ENCODE measurements around the gene ZSCAN5B. TPM values are rescaled to one million over a fixed set of nuclear protein-coding genes. Genes with fewer than 3 reads are reported as not detected.

Gene ZSCAN5B
- total RNA-seq, 1 donor from 2014 or later: not detected

DNA sequence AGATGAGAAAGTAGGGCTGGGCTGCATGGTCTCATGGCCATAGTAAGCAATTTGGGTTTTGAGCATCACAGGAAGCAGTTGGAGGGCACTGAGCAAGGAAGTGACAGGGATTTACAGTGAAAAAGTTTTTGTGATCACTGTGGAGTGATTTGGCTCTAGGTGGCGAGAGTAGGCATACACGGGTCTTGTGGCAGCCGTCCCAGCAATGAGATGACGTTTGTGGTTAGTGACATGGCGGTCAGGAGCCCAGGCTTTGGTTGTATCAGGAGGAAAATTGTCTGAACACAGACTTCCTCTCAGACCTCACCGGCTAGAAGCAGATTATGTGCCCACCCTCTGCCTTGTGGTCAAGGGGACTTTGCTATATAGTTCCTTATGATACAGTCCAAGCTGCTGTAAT, 53.2 kb downstream of the ZSCAN5B start:
- H3K27me3 Mint-ChIP-seq (ENCODE audit: unreplicated experiment): no peaks in the 10 kb centered on the region
- H3K4me1 Mint-ChIP-seq (ENCODE audit: unreplicated experiment): peaks cover 23% of the 10 kb centered on the region
- no peaks in the 10 kb centered on the region for H3K9me3 Mint-ChIP-seq (ENCODE audit: unreplicated experiment)
- H3K27ac Mint-ChIP-seq (ENCODE audit: unreplicated experiment): no peak overlapping the region
- TF ChIP-seq, protein P1, sequence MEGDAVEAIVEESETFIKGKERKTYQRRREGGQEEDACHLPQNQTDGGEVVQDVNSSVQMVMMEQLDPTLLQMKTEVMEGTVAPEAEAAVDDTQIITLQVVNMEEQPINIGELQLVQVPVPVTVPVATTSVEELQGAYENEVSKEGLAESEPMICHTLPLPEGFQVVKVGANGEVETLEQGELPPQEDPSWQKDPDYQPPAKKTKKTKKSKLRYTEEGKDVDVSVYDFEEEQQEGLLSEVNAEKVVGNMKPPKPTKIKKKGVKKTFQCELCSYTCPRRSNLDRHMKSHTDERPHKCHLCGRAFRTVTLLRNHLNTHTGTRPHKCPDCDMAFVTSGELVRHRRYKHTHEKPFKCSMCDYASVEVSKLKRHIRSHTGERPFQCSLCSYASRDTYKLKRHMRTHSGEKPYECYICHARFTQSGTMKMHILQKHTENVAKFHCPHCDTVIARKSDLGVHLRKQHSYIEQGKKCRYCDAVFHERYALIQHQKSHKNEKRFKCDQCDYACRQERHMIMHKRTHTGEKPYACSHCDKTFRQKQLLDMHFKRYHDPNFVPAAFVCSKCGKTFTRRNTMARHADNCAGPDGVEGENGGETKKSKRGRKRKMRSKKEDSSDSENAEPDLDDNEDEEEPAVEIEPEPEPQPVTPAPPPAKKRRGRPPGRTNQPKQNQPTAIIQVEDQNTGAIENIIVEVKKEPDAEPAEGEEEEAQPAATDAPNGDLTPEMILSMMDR (IDR thresholded peaks at IDR 0.05): no peak
- no peak overlapping the region for H3K4me3 Mint-ChIP-seq (ENCODE audit: unreplicated experiment)
- peaks cover 5% of the 10 kb centered on the region for H3K36me3 Mint-ChIP-seq (ENCODE audit: unreplicated experiment)
- no peak for DNase-seq (ENCODE audit: extremely low spot score, unreplicated experiment)

DNA sequence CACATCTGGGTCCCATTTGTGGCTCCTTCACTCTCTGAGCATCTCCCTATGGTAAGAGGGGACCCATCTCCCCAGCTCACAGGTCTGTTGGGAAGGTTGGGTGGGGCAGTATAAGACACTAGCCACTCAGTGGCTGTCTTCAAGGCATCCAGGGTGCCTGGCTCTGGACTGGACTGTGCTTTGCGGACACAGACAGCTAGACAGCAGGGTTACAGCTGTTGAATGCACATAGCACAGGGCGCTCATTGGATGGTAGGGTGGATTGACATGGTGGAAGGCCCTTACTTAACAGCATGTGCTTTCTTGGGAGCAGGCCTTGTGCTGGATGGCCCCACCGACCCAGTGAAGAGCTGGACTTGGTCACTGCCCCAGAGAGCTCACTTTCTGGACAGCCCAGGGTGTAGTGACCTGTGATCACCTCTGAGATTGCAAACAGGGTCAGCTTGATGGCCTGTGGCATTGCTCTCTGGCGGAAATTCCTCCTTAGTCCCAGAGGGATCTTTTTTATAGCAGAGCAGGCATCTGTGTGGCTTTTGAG, 54.6 kb downstream of the ZSCAN5B start:
- TF ChIP-seq, protein P1 (IDR thresholded peaks at IDR 0.05): no peak
- Mint-ChIP-seq H3K4me1 (ENCODE audit: unreplicated experiment) (peaks cover 23% of the 10 kb centered on the region), H3K9me3 (ENCODE audit: unreplicated experiment) (no peaks in the 10 kb centered on the region), H3K36me3 (ENCODE audit: unreplicated experiment) (peaks cover 3% of the 10 kb centered on the region), H3K27ac (ENCODE audit: unreplicated experiment) (no peak overlapping the region), H3K27me3 (ENCODE audit: unreplicated experiment) (no peaks in the 10 kb centered on the region), H3K4me3 (ENCODE audit: unreplicated experiment) (no peak overlapping the region)
- no peak for DNase-seq (ENCODE audit: extremely low spot score, unreplicated experiment)

DNA sequence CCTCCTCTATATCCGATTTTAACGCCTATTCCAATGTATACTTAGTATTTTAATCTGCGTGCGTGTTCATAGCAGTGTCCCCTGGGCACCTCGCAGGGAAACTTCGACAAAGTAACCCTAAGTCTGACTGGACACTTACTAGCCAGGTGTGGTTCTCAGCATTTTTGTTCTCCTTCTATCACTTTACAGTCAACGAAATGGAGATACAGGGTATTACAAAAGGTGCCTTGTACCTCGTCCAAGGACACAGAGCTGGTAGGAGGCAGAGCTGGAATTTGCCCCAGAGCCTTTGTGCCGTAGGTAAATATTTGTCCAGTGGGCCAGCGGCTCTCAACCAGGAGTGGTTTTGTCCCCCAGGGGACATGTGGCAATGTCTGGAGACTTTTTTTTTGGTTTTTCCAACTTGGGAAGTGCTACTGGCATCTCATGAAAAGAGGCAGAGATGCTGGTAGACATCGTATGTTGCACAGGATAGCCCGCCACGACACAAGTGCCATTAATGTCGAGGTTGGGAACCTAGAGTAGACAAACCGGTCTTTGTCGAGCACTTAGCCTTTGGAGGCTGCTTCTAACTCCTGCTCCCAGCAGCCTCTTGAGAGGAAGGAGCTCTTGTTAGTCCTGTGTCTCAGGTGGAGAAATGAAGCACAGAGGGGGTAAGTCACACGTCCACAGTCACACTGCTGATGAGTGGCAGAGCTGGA, 55.3 kb downstream of the ZSCAN5B start:
- Mint-ChIP-seq H3K36me3 (ENCODE audit: unreplicated experiment) (peaks cover 2% of the 10 kb centered on the region), H3K4me3 (ENCODE audit: unreplicated experiment) (peak overlapping the region; percentile 75), H3K9me3 (ENCODE audit: unreplicated experiment) (no peaks in the 10 kb centered on the region), H3K4me1 (ENCODE audit: unreplicated experiment) (peaks cover 23% of the 10 kb centered on the region), H3K27me3 (ENCODE audit: unreplicated experiment) (no peaks in the 10 kb centered on the region), H3K27ac (ENCODE audit: unreplicated experiment) (peak overlapping the region; percentile 65)
- TF ChIP-seq, protein P1 (IDR thresholded peaks at IDR 0.05): no peak
- DNase-seq (ENCODE audit: extremely low spot score, unreplicated experiment): no peak

DNA sequence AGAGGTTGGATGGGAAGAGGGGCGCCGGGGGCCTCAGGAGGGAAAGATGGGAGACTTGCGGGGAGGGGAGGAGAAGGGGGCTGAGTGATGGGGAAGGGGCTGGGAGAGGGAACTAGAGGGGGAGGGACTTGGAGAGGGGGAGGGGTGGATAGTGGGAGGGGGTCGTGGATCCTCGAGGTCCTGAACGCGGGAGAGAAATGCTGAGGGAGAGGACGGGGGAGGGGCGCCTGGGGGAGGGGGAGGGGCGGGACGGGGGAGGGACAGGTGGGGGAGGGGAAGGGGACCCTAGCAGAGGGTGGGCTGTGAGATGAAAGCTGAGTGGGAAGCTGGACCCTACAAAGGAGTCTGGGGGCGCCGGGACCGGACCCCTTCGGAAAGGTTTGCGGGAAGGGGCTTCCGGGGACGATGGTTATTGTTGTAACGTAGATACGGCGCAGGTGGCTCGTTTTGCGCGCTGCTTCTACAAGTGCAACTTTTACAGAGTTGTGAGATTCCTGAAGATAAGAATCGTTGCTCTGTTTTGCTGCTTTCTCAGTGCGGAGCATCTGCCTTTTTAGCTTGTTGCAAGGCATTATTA, 56.1 kb downstream of the ZSCAN5B start:
- DNase-seq (ENCODE audit: extremely low spot score, unreplicated experiment): no peak
- Mint-ChIP-seq H3K9me3 (ENCODE audit: unreplicated experiment) (no peaks in the 10 kb centered on the region), H3K27me3 (ENCODE audit: unreplicated experiment) (no peaks in the 10 kb centered on the region), H3K36me3 (ENCODE audit: unreplicated experiment) (peaks cover 2% of the 10 kb centered on the region), H3K27ac (ENCODE audit: unreplicated experiment) (peak overlapping the region; percentile 97), H3K4me3 (ENCODE audit: unreplicated experiment) (peak overlapping the region; percentile 86), H3K4me1 (ENCODE audit: unreplicated experiment) (peaks cover 23% of the 10 kb centered on the region)
- TF ChIP-seq, protein P1 (IDR thresholded peaks at IDR 0.05): no peak

Measured in osteocyte (in vitro differentiated cells).